NT2/D1 (cell line): Measurements from ENCODE around the gene RBFOX2.

Source experiments
- YY1 ChIP-seq: IDR thresholded peaks from 2 replicates; pipeline ENCODE4 v1.6.1; 2011; ENCODE audit not compliant: insufficient read length, insufficient read depth
- ZNF274 ChIP-seq: IDR thresholded peaks from 2 replicates; pipeline ENCODE4 v1.6.1; 2011; ENCODE audit warnings: mild to moderate bottlenecking, low read depth, low read length

- TF ChIP-seq YY1 (no peak), ZNF274 (no peak)
Measured at GRCh38 chr22:36029406-36029755, 757 bp upstream of the RBFOX2 start.
